Measurements from ENCODE around the gene SF3A2.

SF3A2 gene

DNA sequence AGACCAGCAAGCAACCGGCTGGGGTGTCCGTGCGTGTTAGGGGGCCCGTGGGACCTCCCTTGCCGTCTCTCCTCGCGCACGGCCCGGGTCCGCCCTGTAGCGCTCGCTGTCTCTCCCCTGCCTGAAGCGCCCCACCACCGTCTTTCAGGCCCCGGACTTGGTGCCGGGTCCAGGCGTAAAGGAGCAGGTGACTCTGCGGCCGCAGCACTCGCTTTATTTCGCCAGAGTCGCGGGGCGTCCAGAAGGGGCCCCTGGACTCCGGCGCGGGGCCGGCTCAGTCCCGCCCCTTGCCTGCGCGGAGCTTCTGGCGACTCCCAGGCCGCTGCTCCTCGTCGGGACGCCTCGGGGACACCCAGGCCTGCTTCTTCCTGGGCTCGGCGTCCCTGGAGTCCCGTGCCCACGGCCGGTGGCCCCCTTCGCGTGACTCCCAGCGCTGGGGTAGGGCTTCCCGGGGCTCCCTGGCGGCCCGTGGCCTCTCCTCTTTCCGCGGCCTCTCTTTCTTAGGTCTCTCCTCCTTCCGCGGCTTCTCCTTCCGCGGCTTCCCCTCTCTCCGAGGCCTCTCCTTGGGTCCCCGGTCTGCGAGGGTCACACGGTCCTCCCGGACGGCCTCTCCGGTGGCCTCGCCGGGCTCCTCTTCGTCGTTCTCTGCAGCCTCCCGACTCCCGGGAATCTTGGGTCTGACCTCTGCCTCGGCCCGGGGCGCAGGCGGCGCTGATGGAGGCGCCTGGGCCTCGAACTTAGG, 15.6 kb downstream of the SF3A2 start:
- TF ChIP-seq, protein P1, sequence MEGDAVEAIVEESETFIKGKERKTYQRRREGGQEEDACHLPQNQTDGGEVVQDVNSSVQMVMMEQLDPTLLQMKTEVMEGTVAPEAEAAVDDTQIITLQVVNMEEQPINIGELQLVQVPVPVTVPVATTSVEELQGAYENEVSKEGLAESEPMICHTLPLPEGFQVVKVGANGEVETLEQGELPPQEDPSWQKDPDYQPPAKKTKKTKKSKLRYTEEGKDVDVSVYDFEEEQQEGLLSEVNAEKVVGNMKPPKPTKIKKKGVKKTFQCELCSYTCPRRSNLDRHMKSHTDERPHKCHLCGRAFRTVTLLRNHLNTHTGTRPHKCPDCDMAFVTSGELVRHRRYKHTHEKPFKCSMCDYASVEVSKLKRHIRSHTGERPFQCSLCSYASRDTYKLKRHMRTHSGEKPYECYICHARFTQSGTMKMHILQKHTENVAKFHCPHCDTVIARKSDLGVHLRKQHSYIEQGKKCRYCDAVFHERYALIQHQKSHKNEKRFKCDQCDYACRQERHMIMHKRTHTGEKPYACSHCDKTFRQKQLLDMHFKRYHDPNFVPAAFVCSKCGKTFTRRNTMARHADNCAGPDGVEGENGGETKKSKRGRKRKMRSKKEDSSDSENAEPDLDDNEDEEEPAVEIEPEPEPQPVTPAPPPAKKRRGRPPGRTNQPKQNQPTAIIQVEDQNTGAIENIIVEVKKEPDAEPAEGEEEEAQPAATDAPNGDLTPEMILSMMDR (IDR thresholded peaks at IDR 0.05; ENCODE audit: control insufficient read depth, extremely low read depth, insufficient read depth) = no peak
- no peak overlapping the region for H3K4me3 ChIP-seq (ENCODE audit: low read depth, low read length)
- DNase-seq (ENCODE audit: low read depth) = no peak

- TF ChIP-seq, protein P1 (IDR thresholded peaks at IDR 0.05; ENCODE audit: control insufficient read depth, extremely low read depth, insufficient read depth) = no peak
- H3K4me3 ChIP-seq (ENCODE audit: low read depth, low read length) = no peak overlapping the region
- DNase-seq (ENCODE audit: low read depth) = no peak
Observed at GRCh38 chr19:2252797-2253105, 16.1 kb downstream of the SF3A2 start.

GRCh38 chr19:2253106-2254063, 16.8 kb downstream of the SF3A2 start:
- DNase-seq (ENCODE audit: low read depth) = no peak
- TF ChIP-seq, protein P1 (IDR thresholded peaks at IDR 0.05; ENCODE audit: control insufficient read depth, extremely low read depth, insufficient read depth) = no peak
- no peak overlapping the region for H3K4me3 ChIP-seq (ENCODE audit: low read depth, low read length)

DNA sequence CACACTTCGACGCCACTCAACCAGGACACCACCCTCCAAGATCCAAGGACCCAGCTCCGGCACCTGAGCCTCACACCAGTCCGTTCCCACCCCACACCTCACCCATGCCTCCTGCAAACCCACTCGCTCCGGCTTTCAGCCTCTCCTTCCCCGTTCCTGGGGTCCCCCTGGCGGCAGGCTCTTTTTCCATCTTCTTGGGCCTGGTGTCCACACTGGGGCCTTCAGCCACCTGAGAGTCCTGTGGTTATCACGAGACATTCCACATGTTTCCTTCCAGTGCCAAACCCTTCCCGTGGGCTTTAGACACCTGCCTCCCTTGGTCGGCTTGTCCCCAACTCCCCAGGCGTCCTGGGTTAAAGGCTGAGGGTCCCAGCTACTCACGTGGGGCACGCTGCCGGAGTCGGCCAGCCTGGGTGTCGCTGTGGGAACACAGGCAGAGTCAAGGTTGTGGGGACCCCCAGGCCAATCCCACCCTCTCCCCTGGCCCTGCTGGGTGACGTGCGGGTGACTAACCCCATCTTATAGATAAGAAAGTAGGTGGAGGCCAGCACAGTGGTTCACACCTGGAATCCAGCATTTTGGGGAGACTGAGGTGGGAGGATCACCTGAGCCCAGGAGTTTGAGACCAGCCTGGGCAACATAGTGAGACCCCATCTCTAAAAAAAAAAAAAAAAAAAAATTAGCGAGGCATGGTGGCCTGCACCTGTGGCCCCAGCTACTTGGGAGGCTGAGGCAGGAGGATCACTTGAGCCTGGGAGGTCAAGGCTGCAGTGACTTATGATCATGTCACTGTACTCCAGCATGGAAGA, 17.6 kb downstream of the SF3A2 start:
- H3K4me3 ChIP-seq (ENCODE audit: low read depth, low read length) = no peak overlapping the region
- no peak for DNase-seq (ENCODE audit: low read depth)
- TF ChIP-seq, protein P1 (IDR thresholded peaks at IDR 0.05; ENCODE audit: control insufficient read depth, extremely low read depth, insufficient read depth) = no peak

DNA sequence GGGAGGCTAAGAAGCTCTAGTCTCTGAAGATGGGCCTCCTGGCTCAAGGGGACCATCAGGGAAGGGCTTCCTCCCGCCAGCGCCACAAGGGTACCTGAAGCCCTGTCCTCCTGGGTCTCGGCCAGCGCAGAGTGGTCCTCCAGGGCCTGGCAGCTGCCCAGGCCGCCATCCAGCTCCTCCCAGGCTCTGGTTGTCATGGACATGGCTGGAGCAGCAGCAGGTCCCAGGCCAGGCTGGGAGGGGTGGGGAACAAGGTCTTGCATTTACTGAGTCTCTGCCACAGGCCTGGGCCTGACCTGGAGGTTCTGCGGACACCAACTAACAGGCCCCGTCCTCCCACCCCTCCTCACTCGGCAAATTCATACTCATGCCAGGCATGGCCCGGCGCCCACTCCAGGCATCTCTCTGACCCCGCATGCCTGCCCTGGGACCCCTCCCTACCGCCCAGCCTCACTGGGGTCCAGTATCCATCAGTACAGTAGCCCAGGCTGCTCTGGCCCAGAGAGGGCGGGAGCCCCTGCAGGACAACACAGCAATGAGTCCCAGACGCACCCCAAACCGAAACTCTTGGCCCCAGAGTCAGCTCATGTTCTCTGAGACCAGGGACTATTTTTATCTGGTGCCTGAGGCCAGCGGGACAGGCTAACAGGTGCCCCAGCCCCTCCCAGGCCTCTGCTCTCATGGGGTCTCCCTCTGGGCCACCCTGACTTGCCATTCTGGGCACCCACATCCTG, 18.7 kb downstream of the SF3A2 start:
- TF ChIP-seq, protein P1 (IDR thresholded peaks at IDR 0.05; ENCODE audit: control insufficient read depth, extremely low read depth, insufficient read depth) = no peak
- no peak for DNase-seq (ENCODE audit: low read depth)
- no peak overlapping the region for H3K4me3 ChIP-seq (ENCODE audit: low read depth, low read length)
